Fibroblast of upper back skin (primary cell): ENCODE data around the gene MYB.
"Not testable (repeated sequence)": the region's sequence is repeated elsewhere in the genome, so short reads cannot be mapped to it uniquely, and the experiment has no call there.

ENCODE experiments used
- DNase-seq: peaks from one replicate; pipeline ENCODE4 v3.0.0-alpha.2; 2013

The MYB gene

DNA sequence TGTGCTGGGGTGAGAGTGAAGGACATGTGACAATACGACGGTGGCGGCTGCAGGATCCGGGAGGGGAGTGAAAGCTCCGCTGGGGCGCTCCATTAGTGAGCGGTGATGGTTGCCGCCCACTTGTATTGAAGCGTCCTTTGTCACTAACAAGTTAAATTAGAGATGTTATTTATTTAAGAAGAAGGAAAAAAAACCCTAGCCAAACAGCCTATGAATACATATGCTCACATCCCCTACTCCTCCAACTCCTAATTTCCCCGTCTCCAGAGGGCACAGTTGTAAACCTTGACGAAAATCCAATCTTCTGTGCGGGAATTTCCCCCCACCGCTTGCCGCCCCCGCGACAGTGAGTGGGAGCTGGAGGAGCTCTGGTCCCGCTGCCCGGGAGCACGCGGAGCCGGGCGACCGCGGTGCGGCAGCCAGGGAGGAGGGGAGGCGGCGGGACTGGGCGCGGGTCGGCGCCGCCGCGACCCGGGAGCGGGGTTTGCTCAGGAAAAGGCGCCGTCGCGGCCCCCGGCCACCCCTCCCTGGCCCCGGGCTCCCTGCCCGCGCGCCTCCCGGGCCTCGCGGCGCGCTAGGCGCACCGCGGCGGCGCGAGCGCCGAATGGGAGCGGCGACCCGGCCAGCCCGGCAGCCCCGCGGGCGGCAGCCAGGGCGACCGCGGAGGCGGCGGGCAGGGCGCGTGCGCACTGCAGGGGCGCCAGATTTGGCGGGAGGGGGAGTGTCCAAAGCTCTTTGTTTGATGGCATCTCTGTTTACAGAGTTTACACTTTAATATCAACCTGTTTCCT lies at the start of gene MYB:
TSS of gene MYB (plus strand) at position 767 of the 791 bp plus-strand sequence. CDS start 206 bp downstream, outside the sequence.
- peak; percentile 45 for DNase-seq

DNA sequence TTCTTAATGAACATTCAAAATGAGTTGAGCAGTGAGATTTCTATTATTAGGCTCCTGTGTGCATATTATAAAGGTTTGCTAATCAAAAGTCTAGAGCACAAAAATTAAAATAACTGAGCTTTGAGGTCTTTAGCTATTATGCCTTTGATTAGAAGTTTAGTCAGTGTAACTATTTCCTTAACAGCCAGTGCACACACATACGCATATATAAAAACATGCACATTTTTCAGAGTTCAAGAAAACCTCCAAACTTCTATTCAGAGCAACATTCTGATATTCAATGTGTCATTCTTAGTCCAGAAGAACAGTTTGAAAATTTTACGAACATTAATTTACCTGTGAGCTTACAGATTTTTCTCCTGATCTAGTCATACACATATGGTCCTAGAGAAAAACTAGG lies 48.3 kb upstream of the MYB start:
- no peak for DNase-seq

DNA sequence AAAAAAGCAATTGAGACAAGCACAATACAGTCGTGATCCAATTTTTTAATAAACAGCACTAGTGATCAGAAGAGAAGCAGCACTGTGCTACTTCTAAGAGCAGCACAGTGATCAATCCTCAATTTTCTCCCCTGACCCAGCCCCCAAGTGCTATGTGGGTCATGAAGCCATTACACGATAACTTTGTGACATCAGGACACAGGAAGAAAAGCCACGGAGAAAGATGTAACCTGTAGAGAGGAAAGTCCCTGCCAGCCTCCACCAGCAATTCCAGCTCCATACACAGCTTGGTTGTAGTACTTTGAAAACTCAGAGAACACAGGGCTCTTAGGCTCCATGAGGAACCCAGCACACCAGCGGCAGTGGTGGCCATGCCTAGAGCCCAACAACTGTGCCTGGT lies 45.3 kb upstream of the MYB start:
- DNase-seq: no peak

DNA sequence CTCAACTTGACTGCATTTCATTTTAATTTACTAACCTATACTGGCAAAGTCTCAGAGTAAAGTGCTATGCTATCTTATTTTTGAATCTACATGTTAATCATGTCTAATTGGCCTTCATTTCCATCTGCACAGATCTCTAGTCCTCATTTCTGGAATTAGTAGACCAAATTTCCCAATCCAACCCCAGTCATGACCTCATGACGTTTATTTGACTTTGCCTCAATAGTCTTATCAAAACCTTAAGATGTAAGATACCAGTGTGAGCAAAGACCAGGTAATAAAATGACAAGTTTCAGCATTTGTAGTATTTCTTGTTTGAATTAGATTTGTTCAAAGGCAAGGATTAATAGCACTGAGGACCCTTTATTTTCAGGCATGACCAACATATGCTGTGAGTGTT lies 43.3 kb upstream of the MYB start:
- DNase-seq: no peak

DNA sequence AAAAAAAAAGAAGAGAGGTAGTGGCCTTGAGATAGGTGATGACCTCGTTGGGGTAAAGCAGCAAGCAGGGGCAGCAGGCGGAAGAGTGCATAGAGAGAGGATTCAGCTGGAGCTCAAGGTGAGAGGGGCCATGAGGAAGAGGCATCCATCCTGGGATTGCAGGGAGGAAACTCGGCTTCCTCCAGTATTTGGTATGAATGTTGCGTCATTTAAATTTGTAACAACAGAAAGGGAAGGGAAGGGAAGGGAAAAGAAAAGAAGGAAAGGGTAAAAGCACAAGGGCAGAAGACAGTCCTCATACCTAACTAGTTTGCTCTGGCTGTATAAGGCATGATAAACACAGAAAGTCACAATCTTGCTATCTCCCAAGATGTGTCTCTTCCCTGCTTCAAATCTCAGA lies 39.9 kb upstream of the MYB start:
- no peak for DNase-seq

DNA sequence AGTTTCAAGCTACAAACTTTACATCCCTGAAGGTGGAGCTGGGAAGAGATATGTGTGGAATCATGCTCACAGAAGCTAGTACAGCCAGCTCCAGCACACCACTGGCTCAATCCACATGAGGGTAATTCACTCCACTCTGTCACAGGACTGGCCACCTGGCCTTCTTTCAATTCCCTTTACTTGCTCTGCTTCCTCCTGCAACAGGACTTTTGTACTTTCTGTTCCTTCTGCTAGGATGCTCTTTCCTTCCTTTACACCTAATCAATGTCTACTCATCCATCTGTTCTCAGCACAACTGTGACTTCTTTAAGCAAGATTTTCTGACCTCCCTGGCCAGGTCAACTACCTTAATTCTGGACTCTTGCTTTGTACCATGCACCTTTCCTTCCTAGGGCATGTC lies 39.4 kb upstream of the MYB start:
- no peak for DNase-seq

DNA sequence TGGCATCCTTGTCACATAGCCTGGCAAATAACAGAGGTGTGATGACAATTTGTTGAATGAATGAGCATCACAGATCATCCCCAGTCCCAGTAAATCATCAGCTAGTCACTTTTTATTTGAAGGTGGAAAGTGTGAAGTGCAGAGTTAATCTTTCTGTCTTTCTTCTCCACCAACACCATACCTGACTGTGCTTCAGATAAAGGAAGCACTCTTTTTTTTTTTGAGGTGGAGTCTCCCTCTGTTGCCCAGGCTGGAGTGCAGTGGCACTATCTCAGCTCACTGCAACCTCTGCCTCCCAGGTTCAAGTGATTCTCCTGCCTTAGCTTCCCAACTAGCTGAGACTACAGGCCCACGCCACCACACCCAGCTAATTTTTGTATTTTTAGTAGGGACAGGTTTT lies 38.9 kb upstream of the MYB start:
- DNase-seq: not testable (repeated sequence)

DNA sequence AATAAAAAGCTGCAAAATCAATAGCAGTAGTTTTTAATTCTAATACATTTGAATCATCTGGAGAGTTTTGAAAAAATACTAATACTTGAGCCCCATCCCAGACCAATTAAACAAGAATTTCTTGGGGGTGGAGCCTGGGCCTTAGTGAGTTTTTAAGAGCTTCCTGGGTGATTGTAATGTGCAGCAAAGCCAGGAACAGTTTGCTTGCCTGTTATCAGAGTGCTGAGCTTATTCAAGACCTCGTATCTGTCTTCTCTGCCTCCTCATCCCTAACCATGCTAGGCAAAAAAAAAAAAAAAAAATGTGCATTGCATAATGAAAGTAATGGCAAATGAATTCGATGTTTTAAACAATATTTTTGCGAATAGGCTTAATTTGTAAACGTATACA lies 36.4 kb upstream of the MYB start:
- no peak for DNase-seq

DNA sequence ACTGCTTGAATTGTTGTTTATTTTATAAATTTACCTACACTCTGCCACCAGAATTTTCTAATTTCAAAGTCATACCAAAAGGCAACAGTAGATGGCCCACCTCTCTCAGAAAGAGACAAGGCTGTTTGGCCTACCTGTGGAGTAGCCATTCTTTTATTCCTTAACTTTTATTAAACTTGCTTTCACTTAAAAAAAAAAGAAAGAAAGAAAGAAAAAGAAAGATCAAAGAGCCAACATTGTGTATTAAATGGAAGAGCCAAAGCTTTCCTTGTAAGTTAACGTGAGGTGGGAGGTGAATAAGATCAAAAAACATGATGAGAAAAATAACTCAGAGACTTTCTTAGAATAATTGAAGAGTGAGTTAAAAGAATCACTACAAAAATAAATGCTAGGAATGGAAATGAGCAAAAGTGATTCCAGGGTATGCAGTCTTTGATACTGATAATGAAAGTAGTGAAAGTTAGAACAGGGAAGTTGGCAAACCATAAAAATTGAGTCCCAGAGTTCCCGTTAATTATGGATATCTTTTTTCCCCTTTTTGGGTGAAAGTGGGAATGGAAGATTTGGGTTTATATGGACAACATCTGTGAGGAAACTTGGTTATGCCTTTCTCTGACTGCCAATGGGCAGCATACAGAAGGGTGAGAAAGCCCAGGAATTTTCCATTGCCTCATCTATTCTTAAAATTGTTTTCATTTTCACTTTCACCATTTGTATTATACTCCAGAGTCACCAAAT lies 35.9 kb upstream of the MYB start:
- peak; percentile 48 for DNase-seq

DNA sequence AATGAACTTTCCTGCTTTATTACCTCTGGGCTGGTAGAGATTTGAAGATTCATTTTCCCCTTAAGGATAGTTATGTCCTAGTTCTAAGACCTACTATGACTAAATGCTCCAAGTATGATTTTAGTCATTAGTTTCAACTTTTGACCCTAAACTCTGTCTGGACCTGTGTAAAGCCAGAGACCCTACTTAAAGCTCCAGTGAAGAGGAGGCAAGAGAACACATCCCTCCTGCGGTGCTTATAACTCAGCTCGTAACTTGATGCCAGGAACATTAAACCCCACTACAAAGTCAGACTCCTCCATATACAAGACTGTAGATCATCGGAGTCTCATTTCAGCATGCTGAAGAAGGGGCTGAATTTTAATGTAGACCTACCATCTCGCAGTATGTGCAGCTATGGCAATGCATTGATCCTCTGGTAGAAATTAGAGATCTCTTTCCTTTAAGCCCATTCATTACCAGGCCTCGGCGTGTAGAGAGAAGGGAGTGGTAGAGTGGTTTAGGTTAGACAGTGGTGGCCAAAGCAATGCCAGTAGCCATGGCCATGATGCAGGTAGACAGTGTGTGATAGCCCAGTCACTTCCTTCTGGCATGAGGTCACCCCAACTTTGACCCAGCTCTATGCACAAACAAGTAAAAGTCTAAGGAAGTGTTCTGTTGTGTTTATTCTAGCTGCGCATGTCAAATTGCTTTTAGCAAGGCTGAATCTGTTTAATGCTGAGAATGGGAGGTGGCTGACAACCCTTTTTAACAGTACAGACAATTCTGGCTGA lies 34.8 kb upstream of the MYB start:
- peak; percentile 88 for DNase-seq

DNA sequence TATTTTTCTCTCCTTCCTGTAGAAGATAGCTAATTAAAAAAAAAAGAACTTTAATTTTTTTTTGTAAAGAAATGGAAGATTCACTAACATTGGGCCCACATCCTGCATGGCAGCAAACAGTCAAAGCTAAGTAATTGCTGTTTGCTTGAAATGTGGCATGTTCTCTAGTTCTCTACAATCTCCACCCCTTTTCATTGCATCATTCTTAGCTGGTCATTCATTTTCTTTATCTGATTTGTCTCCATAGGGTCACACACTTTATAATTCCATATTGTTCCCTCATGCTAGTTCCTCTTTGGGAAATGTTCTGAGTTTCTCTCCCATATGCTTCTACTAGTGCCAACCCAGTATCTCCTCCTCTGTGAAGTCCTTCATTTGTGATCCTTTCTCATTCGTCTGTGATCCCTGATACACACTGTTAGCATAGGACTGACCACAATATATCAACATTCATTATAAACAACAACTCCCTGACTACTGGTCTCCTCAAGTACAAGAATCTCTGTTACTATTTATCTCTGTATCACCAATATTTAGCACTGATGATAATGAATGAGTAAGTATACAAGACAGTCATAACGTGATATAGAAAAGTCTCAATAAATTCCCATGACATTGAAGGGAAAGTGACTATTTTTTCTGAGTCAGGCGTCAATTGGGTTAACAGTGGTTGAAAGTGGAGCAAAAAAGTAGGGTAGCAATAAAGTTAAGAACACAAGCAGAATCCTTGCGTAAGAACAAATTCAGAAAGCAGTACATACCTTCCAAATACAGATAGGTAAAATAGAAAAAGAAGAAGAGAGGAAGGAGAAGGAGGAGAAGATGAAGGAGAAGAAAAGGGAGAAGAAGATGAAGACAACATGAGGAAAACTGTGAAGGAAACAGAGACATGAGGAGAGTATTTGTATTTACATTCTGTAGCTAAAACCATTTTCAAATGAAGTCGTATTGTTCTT lies 33.2 kb upstream of the MYB start:
- no peak for DNase-seq

DNA sequence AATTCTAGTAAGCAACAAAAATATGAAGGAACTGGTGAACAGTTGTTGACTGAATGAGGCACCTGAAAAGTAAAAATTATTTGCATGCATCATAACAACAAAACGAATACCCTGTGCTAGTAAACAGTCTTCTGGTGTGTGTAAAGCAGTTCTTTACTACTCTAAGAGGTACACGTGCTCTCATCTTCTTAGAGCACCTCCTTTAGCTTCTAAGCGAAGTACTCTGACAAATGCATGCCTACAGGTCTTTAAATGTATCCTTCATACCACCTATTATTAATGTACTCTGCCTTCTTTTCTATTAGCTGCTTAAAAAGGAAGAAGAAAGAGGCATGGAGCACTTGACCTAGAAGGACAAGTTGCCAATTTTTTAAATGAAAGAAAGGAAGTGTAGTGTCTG lies 32.2 kb upstream of the MYB start:
- DNase-seq: no peak

DNA sequence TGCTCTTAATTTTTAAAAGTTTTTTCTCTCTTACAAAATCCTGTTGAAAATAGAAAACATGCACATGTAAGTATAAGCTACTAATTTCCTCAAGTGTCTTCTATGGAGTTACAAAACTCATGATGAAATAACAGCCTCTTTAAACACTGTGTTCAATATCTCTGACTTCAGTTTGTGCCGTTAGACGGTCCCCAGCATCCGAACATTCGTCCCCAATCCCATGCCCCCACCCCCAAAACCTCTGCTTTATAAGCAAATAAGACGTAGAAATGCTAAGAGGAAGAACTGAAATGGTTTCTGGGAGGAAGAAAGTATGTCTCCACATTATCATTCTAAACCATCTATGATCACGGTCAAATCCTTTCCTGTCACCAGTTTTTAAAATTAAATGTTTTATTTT lies 31.7 kb upstream of the MYB start:
- DNase-seq: no peak

DNA sequence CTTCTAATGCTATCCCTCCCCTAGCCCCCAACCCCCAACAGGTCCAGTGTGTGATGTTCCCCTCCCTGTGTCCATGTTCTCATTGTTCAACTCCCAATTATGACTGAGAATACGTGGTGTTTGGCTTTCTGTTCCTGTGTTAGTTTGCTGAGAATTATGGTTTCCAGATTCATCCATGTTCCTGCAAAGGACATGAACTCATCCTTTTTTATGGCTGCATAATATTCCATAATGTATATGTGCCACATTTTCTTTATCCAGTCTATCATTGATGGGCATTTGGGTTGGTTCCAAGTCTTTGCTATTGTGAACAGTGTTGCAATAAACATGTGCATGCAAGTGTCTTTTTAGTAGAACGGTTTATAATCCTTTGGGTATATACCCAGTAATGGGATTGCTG lies 30.6 kb upstream of the MYB start:
- not testable (repeated sequence) for DNase-seq

DNA sequence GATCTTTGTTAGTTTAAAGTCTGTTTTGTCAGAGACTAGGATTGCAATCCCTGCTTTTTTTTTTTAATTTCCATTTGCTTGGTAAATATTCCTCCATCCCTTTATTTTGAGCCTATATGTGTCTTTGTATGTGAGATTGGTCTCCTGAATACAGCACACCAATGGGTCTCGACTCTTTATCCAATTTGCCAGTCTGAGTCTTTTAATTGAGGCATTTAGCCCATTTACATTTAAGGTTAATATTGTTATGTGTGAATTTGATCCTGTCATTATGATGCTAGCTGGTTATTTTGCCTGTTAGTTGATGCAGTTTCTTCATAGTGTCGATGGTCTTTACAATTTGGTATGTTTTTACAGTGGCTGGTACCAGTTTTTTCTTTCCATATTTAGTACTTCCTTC lies 27.0 kb upstream of the MYB start:
- DNase-seq: not testable (repeated sequence)

DNA sequence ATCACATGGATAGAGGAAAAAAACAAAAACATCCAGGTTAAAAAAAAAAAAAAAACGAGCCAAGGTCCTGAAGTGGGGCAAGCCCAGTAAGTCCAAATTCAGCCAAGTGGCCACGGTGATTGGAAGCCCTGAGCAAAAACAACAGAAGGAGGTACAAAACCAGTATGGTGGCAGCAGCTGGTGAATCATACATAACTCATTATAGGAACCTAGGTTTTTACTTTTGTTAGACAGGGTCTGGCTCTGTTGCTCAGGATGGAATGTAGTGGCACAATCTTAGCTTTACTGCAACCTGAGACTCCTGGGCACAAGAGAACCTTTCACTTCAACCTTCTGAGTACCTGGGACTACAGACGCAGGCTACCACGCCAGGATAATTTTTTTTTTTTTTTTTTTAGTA lies 22.7 kb upstream of the MYB start:
- no peak for DNase-seq

DNA sequence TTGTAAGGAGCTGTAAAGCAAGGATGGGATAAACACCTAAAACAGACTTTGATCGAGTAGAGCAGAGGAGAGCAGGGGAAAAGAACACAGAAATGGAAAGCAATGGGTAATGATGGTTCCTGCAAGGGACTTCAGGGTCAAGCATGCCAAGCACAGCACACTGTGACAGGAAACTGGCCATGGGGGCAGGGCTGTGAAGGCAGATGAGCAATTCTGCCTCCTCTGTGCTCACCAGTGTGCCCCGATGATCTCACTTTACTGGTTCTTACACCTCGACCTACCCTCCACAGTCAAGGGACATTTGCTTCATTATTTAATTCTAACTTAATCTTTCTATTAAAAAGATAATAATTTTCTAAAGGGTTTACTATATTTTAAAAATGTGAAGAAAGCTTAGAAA lies 21.6 kb upstream of the MYB start:
- no peak for DNase-seq

DNA sequence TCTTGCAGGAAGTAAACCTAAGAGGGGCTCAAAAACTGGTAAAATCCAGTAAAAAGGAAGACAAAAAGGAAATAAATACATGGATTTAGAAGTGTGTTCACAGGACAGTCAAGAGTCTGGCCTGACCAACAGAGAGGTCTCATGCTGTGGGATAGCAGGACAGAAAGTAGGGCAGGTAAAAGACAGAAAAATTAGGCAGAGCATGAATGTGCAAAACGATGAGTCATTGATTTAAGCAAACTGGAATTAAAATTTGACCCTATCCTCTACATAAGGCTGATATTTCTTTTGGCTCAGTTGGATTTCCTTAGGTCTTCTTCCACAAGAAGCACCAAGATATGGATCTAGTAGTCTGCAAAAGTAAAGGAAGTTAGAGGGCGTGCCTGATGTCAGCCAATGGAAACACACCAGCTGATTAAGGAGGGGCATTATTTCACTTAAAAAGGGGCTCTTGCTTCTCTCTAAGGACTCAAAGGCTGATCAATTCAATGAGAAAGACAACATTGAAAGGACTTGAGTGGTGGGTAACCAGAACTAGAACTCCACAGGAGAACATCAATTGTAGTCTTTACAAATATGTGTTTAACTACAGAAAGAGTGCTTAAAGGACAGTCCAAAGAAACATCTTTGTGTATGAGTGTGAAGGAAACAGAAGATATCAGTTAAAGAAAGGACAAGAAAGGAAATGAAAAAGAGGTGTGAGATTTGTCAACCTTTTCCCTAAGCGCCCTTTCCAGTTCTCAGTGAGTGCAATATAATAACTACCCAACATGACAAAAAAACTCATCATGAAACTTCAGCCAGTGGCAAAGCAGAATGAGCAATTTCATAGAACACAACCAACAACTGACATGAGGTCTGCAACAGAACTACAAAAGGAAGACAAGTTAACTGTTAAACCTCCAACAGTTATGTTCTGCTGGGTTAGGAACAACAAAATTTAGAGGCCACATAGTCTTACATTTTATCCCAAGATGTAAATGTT lies 19.4 kb upstream of the MYB start:
- DNase-seq: no peak

DNA sequence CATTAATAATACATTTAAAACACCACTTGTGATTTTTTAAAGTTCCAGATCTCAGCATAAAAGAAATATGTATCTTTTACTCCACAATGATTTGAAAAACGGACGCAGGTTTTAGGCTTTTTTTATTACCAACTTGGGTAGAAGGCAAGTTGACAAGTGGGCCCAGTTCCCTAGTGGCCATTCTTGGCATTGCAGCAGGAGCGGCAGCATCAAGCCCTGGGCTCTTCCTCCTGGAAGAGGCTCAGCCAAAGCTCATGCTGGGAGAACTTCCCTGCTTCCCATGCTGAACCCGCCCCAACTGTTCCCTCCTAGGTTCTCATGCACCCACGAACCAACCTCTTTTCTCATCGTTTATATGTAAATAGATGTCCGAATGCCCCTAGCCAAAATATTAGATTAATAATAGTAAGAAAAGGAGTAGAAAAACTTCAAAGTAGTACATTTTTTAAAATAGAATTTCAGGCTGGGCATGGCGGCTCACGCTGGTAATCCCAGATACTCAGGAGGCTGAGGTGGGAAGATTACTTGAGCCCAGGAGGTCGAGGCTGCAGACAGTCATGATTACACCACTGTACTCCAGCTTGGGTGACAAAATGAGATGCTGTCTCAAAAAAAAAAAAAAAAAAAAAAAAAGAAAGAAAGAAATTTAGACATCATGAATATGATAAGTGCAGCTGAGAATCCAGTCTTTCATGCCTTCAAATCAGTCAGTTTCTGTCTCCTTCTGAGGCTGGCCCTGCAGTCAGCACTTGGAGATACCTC lies 18.2 kb upstream of the MYB start:
- DNase-seq: no peak

DNA sequence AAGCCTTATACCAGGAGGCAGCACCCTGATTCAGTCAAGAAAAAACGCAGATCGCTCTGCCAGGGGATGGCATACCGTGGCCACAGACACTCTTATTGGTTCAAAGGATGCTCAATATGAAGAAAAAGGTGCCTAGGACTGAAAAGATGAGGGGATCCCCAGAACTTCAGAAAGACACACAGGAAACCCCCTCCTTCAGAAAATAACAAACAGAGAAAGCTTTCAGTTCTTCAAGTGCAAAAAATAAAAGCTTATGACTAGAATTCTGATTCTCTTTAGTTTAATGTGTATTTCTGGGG lies 17.7 kb upstream of the MYB start:
- DNase-seq: no peak

DNA sequence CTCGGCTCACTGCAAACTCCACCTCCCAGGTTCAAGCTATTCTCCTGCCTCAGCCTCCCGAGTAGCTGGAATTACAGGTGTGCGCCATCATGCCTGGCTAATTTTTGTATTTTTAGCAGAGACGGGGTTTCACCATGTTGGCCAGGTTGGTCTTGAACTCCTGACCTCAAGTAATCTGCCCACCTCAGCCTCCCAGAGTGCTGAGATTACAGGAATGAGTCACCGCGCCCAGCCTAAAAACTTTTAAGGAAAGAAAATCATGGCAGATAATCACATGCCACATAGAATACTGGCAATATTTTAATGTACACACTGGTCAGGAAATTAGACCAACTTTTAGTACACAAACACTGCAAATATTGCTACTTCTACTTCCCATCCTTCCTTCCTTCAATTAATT lies 16.7 kb upstream of the MYB start:
- DNase-seq: not testable (repeated sequence)
